K562 (cell line): Measurements from ENCODE around the gene SLC17A9. TPM values are rescaled to one million over a fixed set of nuclear protein-coding genes. Genes with fewer than 3 reads are reported as not detected.

Source experiments
- ATAC-seq: fragments of 200-7000 bp; cut with Tn5 transposase; 3 replicates; pipeline ENCODE4 v1.9.1; 2020; ENCODE audit warnings: moderate library complexity
- BruUV-seq: library from RNA; stranded (reverse); fragments of 400-500 nt; replicated peaks from 2 replicates; lab custom pipeline; 2021; lab: Mats Ljungman, UMichigan
- CTCF ChIA-PET: fragments of 300-600 bp; formaldehyde crosslinking; extraction: SDS; loops from one replicate; lab custom pipeline; 2021; ENCODE audit warnings: low intra/inter-chr PET ratio; lab: Yijun Ruan, JAX
- POLR2A ChIA-PET: fragments of 300-600, 350-650 bp; sonication (Branson Sonifier 250); formaldehyde crosslinking; extraction: SDS; loops from one replicate; lab custom pipeline; 2021; ENCODE audit warnings: antibody characterized with exemption, inconsistent platforms; lab: Yijun Ruan, JAX
- DNase-seq, 4 experiments: peaks; one replicate each; pipeline versions ENCODE4 v3.0.0 to v3.0.0-alpha.2; 2011 to 2018; ENCODE audit warnings: low spot score in 3 of 4, mixed read lengths in 3 of 4; ENCODE audit errors: extremely low read depth in 1 of 4
- FAIRE-seq: peaks from 2 replicates; lab custom pipeline; 2011; peaks lifted over from hg19 to GRCh38; lab: Jason Lieb, UNC
- H2AFZ ChIP-seq: 2 replicates; pipeline ENCODE4 v1.6.0; 2011; ENCODE audit warnings: low read depth, low read length, control low read depth, inconsistent platforms
- H3K27ac ChIP-seq: fragments of 200-600 bp; 3 replicates; pipeline ENCODE4 v1.8.0; 2011; ENCODE audit warnings: low read depth, mild to moderate bottlenecking, control low read depth, inconsistent platforms, low read length, moderate library complexity, mixed read lengths; ENCODE audit errors: extremely low read depth
- H3K27me3 ChIP-seq, 2 experiments: fragments of 300-600 bp in 1 of 2; 2 replicates in 1 of 2; 3 replicates in 1 of 2; pipeline versions ENCODE4 v1.6.0 to v1.8.0; 2011; ENCODE audit warnings: inconsistent platforms in 2 of 2, low read length in 2 of 2, mild to moderate bottlenecking in 1 of 2, mixed read lengths in 1 of 2, moderate library complexity in 1 of 2; ENCODE audit not compliant: control insufficient read depth in 2 of 2, insufficient read depth in 2 of 2
- H3K36me3 ChIP-seq: fragments of 300-600 bp; 3 replicates; pipeline ENCODE4 v1.8.0; 2011; ENCODE audit warnings: mild to moderate bottlenecking, low read length, inconsistent platforms; ENCODE audit not compliant: control insufficient read depth, insufficient read depth
- H3K4me1 ChIP-seq, 2 experiments: fragments of 200-600 bp in 1 of 2; replicated peaks in 1 of 2; 2 replicates in 1 of 2; 3 replicates in 1 of 2; pipeline versions ENCODE4 v1.5.1 to v1.8.0; 2011; ENCODE audit warnings: inconsistent platforms in 2 of 2, low read length in 2 of 2, mild to moderate bottlenecking in 1 of 2, mixed read lengths in 1 of 2, moderate library complexity in 1 of 2; ENCODE audit not compliant: control insufficient read depth in 2 of 2, insufficient read depth in 2 of 2
- H3K4me2 ChIP-seq: 2 replicates; pipeline ENCODE4 v1.6.1; 2011; ENCODE audit warnings: low read length, control low read depth, inconsistent platforms, mixed read lengths; ENCODE audit not compliant: insufficient read depth
- H3K4me3 ChIP-seq: fragments of 200-600 bp; sonication (generic), shearing (Covaris generic); 2 replicates; pipeline ENCODE4 v1.5.1; 2016; ENCODE audit warnings: control low read depth, inconsistent platforms
- H3K79me2 ChIP-seq: fragments of 200-600 bp; 3 replicates; pipeline ENCODE4 v1.8.0; 2011; ENCODE audit warnings: low read length, inconsistent platforms; ENCODE audit not compliant: control insufficient read depth, insufficient read depth
- H3K9ac ChIP-seq, 2 experiments: 2 replicates each; pipeline versions ENCODE4 v1.6.0 to v1.6.1; 2011; ENCODE audit warnings: low read depth in 2 of 2, low read length in 2 of 2, control low read depth in 1 of 2, inconsistent platforms in 1 of 2, mild to moderate bottlenecking in 1 of 2, mixed read lengths in 1 of 2; ENCODE audit not compliant: insufficient read depth in 1 of 2
- H3K9me1 ChIP-seq: one replicate; pipeline ENCODE4 v1.6.0; 2011; ENCODE audit warnings: inconsistent platforms, mild to moderate bottlenecking, low read length, moderate library complexity; ENCODE audit not compliant: control insufficient read depth, insufficient read depth
- H3K9me3 ChIP-seq: replicated peaks from 2 replicates; pipeline ENCODE4 v1.5.1; 2011; ENCODE audit warnings: low read depth, low read length, inconsistent platforms; ENCODE audit not compliant: control insufficient read depth, insufficient read depth
- H4K20me1 ChIP-seq: replicated peaks from 2 replicates; pipeline ENCODE4 v1.6.1; 2011; ENCODE audit warnings: low read length, inconsistent platforms, mixed read lengths; ENCODE audit not compliant: control insufficient read depth, insufficient read depth
- ETV1 ChIP-seq: fragments of 450-650 bp; conservative IDR thresholded peaks from 2 replicates; pipeline ENCODE4 v1.6.1; 2016; ENCODE audit warnings: missing genetic modification characterization, control low read depth, low read depth, missing compliant biosample characterization
- GTF2B ChIP-seq: IDR thresholded peaks from 2 replicates; pipeline ENCODE4 v1.6.1; 2011; ENCODE audit not compliant: insufficient read length; ENCODE audit errors: extremely low read depth
- MAFK ChIP-seq: IDR thresholded peaks from 2 replicates; pipeline ENCODE4 v1.6.1; 2011; ENCODE audit warnings: low read length, improper control_type of control experiment
- RNF2 ChIP-seq: sonication (generic); IDR thresholded peaks from 2 replicates; pipeline ENCODE4 v1.6.1; 2016
- TAF9B ChIP-seq: fragments of 450-650 bp; IDR thresholded peaks from 2 replicates; pipeline ENCODE4 v1.6.1; 2018; ENCODE audit warnings: mild to moderate bottlenecking; ENCODE audit not compliant: partially characterized antibody
- VEZF1 ChIP-seq: fragments of 200-800 bp; sonication (Bioruptor generic); IDR thresholded peaks from 2 replicates; pipeline ENCODE4 v1.6.1; 2017; ENCODE audit warnings: missing genetic modification characterization, missing compliant biosample characterization
- ZBTB11 ChIP-seq, 3 experiments: fragments of 200-800 bp in 1 of 3; fragments of 250-450 bp in 1 of 3; fragments of 450-650 bp in 1 of 3; sonication (Bioruptor Pico) in 1 of 3; sonication (Bioruptor generic) in 1 of 3; formaldehyde crosslinking in 1 of 3; IDR thresholded peaks; 2 replicates each; pipeline versions ENCODE4 v1.6.1 to v1.8.0; 2016 to 2022; ENCODE audit warnings: mild to moderate bottlenecking in 2 of 3, missing genetic modification characterization in 2 of 3, missing compliant biosample characterization in 1 of 3, moderate library complexity in 1 of 3
- ZNF232 ChIP-seq: sonication (generic); formaldehyde crosslinking; IDR thresholded peaks from 2 replicates; pipeline ENCODE4 v1.8.0; 2022; ENCODE audit warnings: mild to moderate bottlenecking, missing genetic modification reagents
- WGBS: fragments of 100-300 bp; shearing (Covaris generic); methylation state at CpG from one replicate; pipeline ENCODE4 v1.1.6; 2016; ENCODE audit warnings: low coverage, mixed read lengths; ENCODE audit not compliant: insufficient coverage; ENCODE audit errors: missing lambda C conversion rate; 5-methylcytosine and 5-hydroxymethylcytosine counted together
- in situ Hi-C: fragments of 300-500 bp; cut with MboI; formaldehyde crosslinking; loops from 4 replicates; pipeline ENCODE4 v1.15.0; 2018; ENCODE audit warnings: inconsistent platforms, mixed read lengths
- intact Hi-C: fragments of 100-400 bp; cut with micrococcal nuclease; formaldehyde crosslinking; loops from 2 replicates; pipeline ENCODE4 v1.14.2; 2022
- polyA plus RNA-seq, 8 experiments: library from polyadenylated mRNA; depleted of rRNA in 4 of 8; stranded (reverse) in 5 of 8; unstranded in 3 of 8; fragments of >200 nt; fragmentation: Nextera tagmentation in 2 of 8; fragmentation: Illumina TruSeq in 1 of 8; extraction: Ambion mirVana in 2 of 8; extraction: Trizol in 1 of 8; gene quantifications; 2 replicates each; pipeline versions ENCODE4 v1.2.1 to v1.2.3, GENCODE V29; 2011 to 2014; ENCODE audit warnings: inconsistent platforms in 1 of 8, missing spikeins in 1 of 8
- total RNA-seq, 7 experiments: library from RNA; depleted of rRNA in 6 of 7; stranded (reverse); fragments of >200 nt in 6 of 7; fragmentation: Illumina TruSeq in 2 of 7; extraction: Trizol in 2 of 7; gene quantifications; 2 replicates each; pipeline versions ENCODE4 v1.2.1 to v1.2.3, GENCODE V29; 2011 to 2021; ENCODE audit warnings: low replicate concordance in 1 of 7

The SLC17A9 gene
- total and polyA plus RNA-seq, 9 of the 15 experiments (the other 6 are each of a cell fraction or from before 2014, with no cell fraction given) = 0.04 to 0.31 TPM; not detected in 7

- Histone ChIP-seq H3K79me2 (no peaks in the 10 kb centered on the region), H3K4me1 (peaks cover 5 to 37% of the 10 kb centered on the region in 2 experiments; a peak in 3 of 5 replicates), H3K27me3 (peaks cover 30 to 59% of the 10 kb centered on the region in 2 experiments), H3K4me2 (no peak within 1 kb of the TSS), H4K20me1 (no peaks in the 10 kb centered on the region; the same call in none of the 2 replicates), H3K4me3 (no peak within 1 kb of the TSS), H3K9ac (no peak within 1 kb of the TSS), H3K9me3 (no peaks in the 10 kb centered on the region), H2AFZ (no peak within 1 kb of the TSS), H3K36me3 (no peaks in the 10 kb centered on the region), H3K27ac (no peak within 1 kb of the TSS), H3K9me1 (no peaks in the 10 kb centered on the region)
- in situ Hi-C loops = no loop called here
- no TSS peak for BruUV-seq
- DNase-seq (no peak), FAIRE-seq (no peak), ATAC-seq (no peak)
- WGBS = 63% methylated on average over 22 of the region's 110 CpGs
- TF ChIP-seq ZNF232 (CRISPR knock-in tag) (no peak), MAFK (no peak), GTF2B (no peak), ZBTB11 (CRISPR knock-in tag; IDR thresholded peaks at IDR 0.05) (no peak), RNF2 (no peak), TAF9B (no peak), ETV1 (tag) (no peak), VEZF1 (no peak)
- POLR2A ChIA-PET = interaction anchor here (0.7 kb wide), 1 partner anchor 196 kb away, joined by 3 read pairs; no protein-coding TSS in a partner anchor
- CTCF ChIA-PET = interaction anchor here (0.6 to 0.7 kb wide), 2 partner anchors 35 to 106 kb away, joined by 3 to 4 read pairs; no protein-coding TSS in a partner anchor
- intact Hi-C loops = loop anchor here (5.0 kb wide), 1 partner anchor 104 kb away; no protein-coding TSS in a partner anchor
These were observed 54.2 kb downstream of the SLC17A9 start, which contains the start of gene BHLHE23 for GRCh38 chr20:63006540-63007359. Gene BHLHE23 (minus strand): TSS chr20:63006964. CDS start chr20:63006774, 190 bp downstream.
